ENCODE measurements around the gene ANO10. TPM values are rescaled to one million over a fixed set of nuclear protein-coding genes. Genes with fewer than 3 reads are reported as not detected.
"Not testable (repeated sequence)": the region's sequence is repeated elsewhere in the genome, so short reads cannot be mapped to it uniquely, and the experiment has no call there.

Gene ANO10
- total RNA-seq, 2 experiments from 2014 or later: 12.4 to 14.3 TPM

- no peaks in the 10 kb centered on the region for H3K36me3 Mint-ChIP-seq (ENCODE audit: low read depth)
These were observed 3.7 kb downstream of the ANO10 start for GRCh38 chr3:43618142-43618541.

GRCh38 chr3:43616034-43616433, 5.8 kb downstream of the ANO10 start:
- peaks cover 4% of the 10 kb centered on the region for H3K27me3 Mint-ChIP-seq
- no peak overlapping the region for H3K4me3 Mint-ChIP-seq
- no peaks in the 10 kb centered on the region for H3K36me3 Mint-ChIP-seq (ENCODE audit: low read depth)
- ChIA-PET CTCF (no interaction called here), POLR2A (no interaction called here)
- H3K4me1 Mint-ChIP-seq: peaks cover 5% of the 10 kb centered on the region
- H3K9me3 Mint-ChIP-seq: no peaks in the 10 kb centered on the region
- no peak overlapping the region for H3K27ac Mint-ChIP-seq
- no peak for DNase-seq

More at GRCh38 chr3:43618142-43618541, 3.7 kb downstream of the ANO10 start:
- Mint-ChIP-seq H3K27me3 (peaks cover 4% of the 10 kb centered on the region), H3K4me1 (peaks cover 19% of the 10 kb centered on the region), H3K27ac (no peak overlapping the region), H3K9me3 (no peaks in the 10 kb centered on the region), H3K4me3 (no peak overlapping the region)
- CTCF ChIA-PET: interaction anchor here (0.9 kb wide), 1 partner anchor 29 kb away, joined by 3 read pairs; no protein-coding TSS in a partner anchor
- DNase-seq: no peak
- POLR2A ChIA-PET: no interaction called here

GRCh38 chr3:43615133-43615532, 6.7 kb downstream of the ANO10 start:
- Mint-ChIP-seq H3K27me3 (no peaks in the 10 kb centered on the region), H3K36me3 (ENCODE audit: low read depth) (no peaks in the 10 kb centered on the region), H3K4me1 (no peaks in the 10 kb centered on the region), H3K27ac (no peak overlapping the region), H3K4me3 (no peak overlapping the region), H3K9me3 (no peaks in the 10 kb centered on the region)
- CTCF ChIA-PET: no interaction called here
- no peak for DNase-seq
- POLR2A ChIA-PET: no interaction called here

DNA sequence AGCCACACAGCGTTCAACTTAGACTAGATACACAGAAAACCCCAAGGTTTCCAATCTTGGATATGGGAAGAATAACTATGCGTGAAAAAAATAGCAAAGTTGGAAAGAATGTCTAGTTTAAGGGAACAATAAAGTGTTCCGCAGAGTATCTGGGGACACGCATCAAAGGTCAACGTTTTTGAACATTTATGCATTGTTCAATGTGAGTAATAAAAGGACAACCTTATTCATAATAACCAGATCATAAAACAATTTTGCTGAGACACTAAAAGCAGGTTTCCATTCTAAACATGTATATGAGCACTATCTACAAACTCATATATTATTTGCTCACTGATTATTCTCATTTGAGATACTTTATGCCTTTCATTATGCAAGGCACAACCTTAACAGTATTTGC, 7.8 kb downstream of the ANO10 start:
- Mint-ChIP-seq H3K4me1 (no peaks in the 10 kb centered on the region), H3K4me3 (no peak overlapping the region), H3K27ac (no peak overlapping the region), H3K27me3 (no peaks in the 10 kb centered on the region), H3K36me3 (ENCODE audit: low read depth) (no peaks in the 10 kb centered on the region), H3K9me3 (no peaks in the 10 kb centered on the region)
- POLR2A ChIA-PET: no interaction called here
- CTCF ChIA-PET: no interaction called here
- DNase-seq: no peak

DNA sequence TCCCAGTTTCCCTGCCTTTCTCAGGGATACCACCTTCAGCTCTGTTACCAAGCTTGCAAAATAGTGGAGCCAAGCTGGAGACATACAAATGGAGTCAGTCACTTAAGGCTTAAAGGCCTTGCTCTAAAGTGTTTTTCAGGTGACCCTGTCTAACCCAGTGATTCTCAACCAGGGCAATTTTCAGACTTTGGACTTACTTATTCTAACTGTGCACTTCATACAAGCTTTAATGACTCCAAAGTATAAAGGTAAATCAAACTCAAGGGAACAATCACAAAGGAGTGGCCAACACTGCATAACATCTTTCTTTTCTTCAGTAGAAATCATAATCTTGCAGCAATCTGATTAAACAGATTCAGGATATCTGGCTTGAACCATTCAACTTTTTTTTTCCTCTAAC, 9.4 kb downstream of the ANO10 start:
- Mint-ChIP-seq H3K4me3 (no peak overlapping the region), H3K36me3 (ENCODE audit: low read depth) (no peaks in the 10 kb centered on the region), H3K27me3 (peaks cover 2% of the 10 kb centered on the region), H3K9me3 (no peaks in the 10 kb centered on the region), H3K27ac (no peak overlapping the region), H3K4me1 (no peaks in the 10 kb centered on the region)
- DNase-seq: no peak
- ChIA-PET POLR2A (no interaction called here), CTCF (no interaction called here)

- Mint-ChIP-seq H3K27ac (no peak overlapping the region), H3K4me3 (no peak overlapping the region), H3K9me3 (no peaks in the 10 kb centered on the region), H3K27me3 (peaks cover 2% of the 10 kb centered on the region), H3K36me3 (ENCODE audit: low read depth) (peaks cover 2% of the 10 kb centered on the region), H3K4me1 (no peaks in the 10 kb centered on the region)
- POLR2A ChIA-PET: interaction anchor here (0.6 kb wide), 1 partner anchor 82 kb away, joined by 3 read pairs; no protein-coding TSS in a partner anchor
- no peak for DNase-seq
- CTCF ChIA-PET: no interaction called here
These were observed 12.4 kb downstream of the ANO10 start for GRCh38 chr3:43609406-43609805.

- no peaks in the 10 kb centered on the region for H3K4me1 Mint-ChIP-seq
- H3K36me3 Mint-ChIP-seq (ENCODE audit: low read depth): peaks cover 2% of the 10 kb centered on the region
- ChIA-PET CTCF (no interaction called here), POLR2A (no interaction called here)
- no peak overlapping the region for H3K27ac Mint-ChIP-seq
- H3K4me3 Mint-ChIP-seq: no peak overlapping the region
- H3K9me3 Mint-ChIP-seq: no peaks in the 10 kb centered on the region
- peaks cover 2% of the 10 kb centered on the region for H3K27me3 Mint-ChIP-seq
- DNase-seq: no peak
These were observed 13.1 kb downstream of the ANO10 start for GRCh38 chr3:43608751-43609150.

- no peak for DNase-seq
- H3K4me1 Mint-ChIP-seq: no peaks in the 10 kb centered on the region
- peaks cover 2% of the 10 kb centered on the region for H3K27me3 Mint-ChIP-seq
- H3K9me3 Mint-ChIP-seq: no peaks in the 10 kb centered on the region
- ChIA-PET POLR2A (no interaction called here), CTCF (interaction anchor here (0.9 kb wide), 1 partner anchor 16 kb away, joined by 3 read pairs; the partner anchor contains the start of gene ANO10)
- no peak overlapping the region for H3K27ac Mint-ChIP-seq
- no peak overlapping the region for H3K4me3 Mint-ChIP-seq
- H3K36me3 Mint-ChIP-seq (ENCODE audit: low read depth): peaks cover 2% of the 10 kb centered on the region
These were observed 15.5 kb downstream of the ANO10 start for GRCh38 chr3:43606284-43606683.

DNA sequence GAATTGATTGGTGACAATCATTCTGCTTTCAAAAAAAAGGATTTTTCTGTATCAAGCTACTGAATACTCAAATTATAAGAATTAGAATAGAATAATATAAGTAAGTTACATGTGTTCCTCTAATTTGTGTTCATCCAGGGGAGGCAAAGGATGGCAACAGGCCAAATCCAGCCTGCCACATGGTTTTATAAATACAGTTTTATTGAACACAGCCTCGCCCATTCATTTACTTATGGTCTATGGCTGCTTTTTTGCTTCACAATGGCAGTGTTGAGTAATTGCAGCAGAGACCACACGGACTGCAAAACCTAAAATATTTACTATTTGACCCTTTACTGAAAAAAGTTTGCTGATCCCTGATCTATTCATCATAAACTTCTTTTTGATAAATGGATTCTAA, 21.9 kb downstream of the ANO10 start:
- CTCF ChIA-PET: interaction anchor here (0.6 to 0.7 kb wide), 2 partner anchors 54 to 840 kb away, joined by 3 read pairs; no protein-coding TSS in a partner anchor
- H3K4me3 Mint-ChIP-seq, H3K27ac Mint-ChIP-seq, H3K9me3 Mint-ChIP-seq, DNase-seq, H3K27me3 Mint-ChIP-seq, H3K4me1 Mint-ChIP-seq, POLR2A ChIA-PET: not testable (repeated sequence)
- H3K36me3 Mint-ChIP-seq (ENCODE audit: low read depth): peaks cover 14% of the 10 kb centered on the region

GRCh38 chr3:43597961-43598360, 23.9 kb downstream of the ANO10 start:
- CTCF ChIA-PET: no interaction called here
- POLR2A ChIA-PET: no interaction called here
- DNase-seq: no peak
- no peaks in the 10 kb centered on the region for H3K27me3 Mint-ChIP-seq
- no peak overlapping the region for H3K4me3 Mint-ChIP-seq
- peaks cover 17% of the 10 kb centered on the region for H3K36me3 Mint-ChIP-seq (ENCODE audit: low read depth)
- no peak overlapping the region for H3K27ac Mint-ChIP-seq
- H3K4me1 Mint-ChIP-seq: no peaks in the 10 kb centered on the region
- peaks cover 5% of the 10 kb centered on the region for H3K9me3 Mint-ChIP-seq

DNA sequence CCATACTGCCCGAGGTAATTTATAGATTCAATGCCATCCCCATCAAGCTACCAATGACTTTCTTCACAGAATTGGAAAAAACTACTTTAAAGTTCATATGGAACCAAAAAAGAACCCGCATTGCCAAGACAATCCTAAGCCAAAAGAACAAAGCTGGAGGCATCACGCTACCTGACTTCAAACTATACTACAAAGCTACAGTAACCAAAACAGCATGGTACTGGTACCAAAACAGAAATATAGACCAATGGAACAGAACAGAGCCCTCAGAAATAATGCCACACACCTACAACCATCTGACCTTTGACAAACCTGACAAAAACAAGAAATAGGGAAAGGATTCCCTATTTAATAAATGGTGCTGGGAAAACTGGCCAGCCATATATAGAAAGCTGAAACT, 25.6 kb downstream of the ANO10 start:
- POLR2A ChIA-PET, H3K27ac Mint-ChIP-seq, H3K4me1 Mint-ChIP-seq, H3K4me3 Mint-ChIP-seq, H3K9me3 Mint-ChIP-seq, H3K27me3 Mint-ChIP-seq, CTCF ChIA-PET, DNase-seq: not testable (repeated sequence)
- peaks cover 21% of the 10 kb centered on the region for H3K36me3 Mint-ChIP-seq (ENCODE audit: low read depth)

GRCh38 chr3:43595280-43595679, 26.5 kb downstream of the ANO10 start:
- H3K4me3 Mint-ChIP-seq, H3K27ac Mint-ChIP-seq, POLR2A ChIA-PET, DNase-seq, H3K4me1 Mint-ChIP-seq, CTCF ChIA-PET, H3K27me3 Mint-ChIP-seq: not testable (repeated sequence)
- H3K9me3 Mint-ChIP-seq: peaks cover 10% of the 10 kb centered on the region
- H3K36me3 Mint-ChIP-seq (ENCODE audit: low read depth): peaks cover 23% of the 10 kb centered on the region

DNA sequence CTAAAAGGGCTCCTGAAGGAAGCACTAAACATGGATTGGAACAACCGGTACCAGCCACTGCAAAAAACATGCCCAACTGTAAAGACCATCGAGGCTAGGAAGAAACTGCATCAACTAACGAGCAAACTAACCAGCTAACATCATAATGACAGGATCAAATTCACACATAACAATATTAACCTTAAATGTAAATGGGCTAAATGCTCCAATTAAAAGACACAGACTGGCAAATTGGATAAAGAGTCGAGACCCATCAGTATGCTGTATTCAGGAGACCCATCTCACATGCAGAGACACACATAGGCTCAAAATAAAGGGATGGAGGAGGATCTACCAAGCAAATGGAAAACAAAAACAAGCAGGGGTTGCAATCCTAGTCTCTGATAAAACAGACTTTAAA, 28.2 kb downstream of the ANO10 start:
- H3K4me3 Mint-ChIP-seq, CTCF ChIA-PET, H3K27ac Mint-ChIP-seq, H3K27me3 Mint-ChIP-seq, POLR2A ChIA-PET, H3K4me1 Mint-ChIP-seq, DNase-seq: not testable (repeated sequence)
- peaks cover 24% of the 10 kb centered on the region for H3K36me3 Mint-ChIP-seq (ENCODE audit: low read depth)
- peaks cover 11% of the 10 kb centered on the region for H3K9me3 Mint-ChIP-seq

DNA sequence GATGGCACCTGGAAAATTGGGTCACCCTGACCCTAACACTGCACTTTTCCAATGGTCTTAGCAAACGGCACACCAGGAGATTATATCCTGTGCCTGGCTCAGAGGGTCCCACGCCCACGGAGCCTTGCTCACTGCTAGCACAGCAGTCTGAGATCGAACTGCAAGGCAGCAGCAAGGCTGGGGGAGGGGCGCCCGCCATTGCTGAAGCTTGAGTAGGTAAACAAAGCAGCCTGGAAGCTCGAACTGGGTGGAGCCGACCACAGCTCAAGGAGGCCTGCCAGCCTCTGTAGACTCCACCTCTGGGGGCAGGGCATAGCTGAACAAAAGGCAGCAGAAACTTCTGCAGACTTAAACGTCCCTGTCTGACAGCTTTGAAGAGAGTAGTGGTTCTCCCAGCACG, 29.9 kb downstream of the ANO10 start:
- H3K4me1 Mint-ChIP-seq, CTCF ChIA-PET, DNase-seq, H3K4me3 Mint-ChIP-seq, POLR2A ChIA-PET, H3K27me3 Mint-ChIP-seq, H3K27ac Mint-ChIP-seq: not testable (repeated sequence)
- Mint-ChIP-seq H3K9me3 (peaks cover 11% of the 10 kb centered on the region), H3K36me3 (ENCODE audit: low read depth) (peaks cover 20% of the 10 kb centered on the region)

All from activated CD4-positive, alpha-beta T cell treated with anti-CD3 and anti-CD28 coated beads, Interleukin-2, amount 10 ng/mL, durations not matched to agents 7 days and 5 days (primary cell).